ENCODE results near the gene URB1.

GRCh38 chr21:32315511-32316281 is 77.1 kb downstream of the URB1 start:
- TF ChIP-seq ZNF274 (IDR thresholded peaks at IDR 0.05; ENCODE audit: low read depth, low read length) (no peak), SUZ12 (IDR thresholded peaks at IDR 0.05; ENCODE audit: extremely low read depth, insufficient read depth, insufficient read length) (no peak)

Measured in NT2/D1 (cell line).